Fibroblast of lung (primary cell): Measurements from ENCODE around the gene PRM1.

Experiments used
- EZH2 ChIP-seq: IDR thresholded peaks from 2 replicates; pipeline ENCODE4 v1.5.1; 2012; ENCODE audit warnings: low read length, control low read depth, mild to moderate bottlenecking; ENCODE audit errors: missing control alignments
- TF ChIP-seq, protein P1 (sequence below), 2 donors: IDR thresholded peaks in 1 of 2; conservative IDR thresholded peaks in 1 of 2; 1 replicate in 1 of 2; 2 replicates in 1 of 2; pipeline ENCODE4 v1.5.1; 2011 to 2012; ENCODE audit warnings: low read length in 2 of 2, control low read depth in 1 of 2, inconsistent platforms in 1 of 2, low read depth in 1 of 2, mild to moderate bottlenecking in 1 of 2

DNA sequence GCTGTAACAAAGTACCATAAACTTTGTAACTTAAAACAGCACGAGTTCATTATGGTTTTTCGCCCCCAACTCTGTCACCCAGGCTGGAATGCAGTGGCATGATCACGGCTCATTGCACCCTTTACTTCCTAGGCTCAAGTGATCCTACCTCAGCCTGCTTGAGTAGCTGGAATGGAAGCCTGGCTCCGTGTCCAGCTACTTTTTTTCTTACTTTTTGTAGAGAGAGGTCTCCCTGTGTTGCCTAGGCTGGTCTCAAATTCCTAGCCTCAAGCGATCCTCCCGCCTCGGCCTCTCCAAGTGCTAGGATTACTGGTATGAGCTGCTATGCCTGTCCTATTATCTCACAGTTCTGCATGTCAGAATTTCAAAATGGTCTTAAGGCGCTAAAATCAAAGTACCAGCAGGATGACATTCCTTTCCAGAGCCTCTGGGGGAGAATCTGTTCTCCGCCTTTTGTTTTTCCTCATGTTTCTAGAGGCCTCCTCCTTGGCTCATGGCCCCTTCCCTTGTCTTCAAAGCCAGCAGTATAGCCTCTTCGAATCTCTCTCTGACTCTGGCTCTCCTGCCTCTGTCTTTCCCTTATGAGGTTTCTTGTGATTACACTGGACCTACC is 10.1 kb upstream of the PRM1 start:
- TF ChIP-seq, protein P1, sequence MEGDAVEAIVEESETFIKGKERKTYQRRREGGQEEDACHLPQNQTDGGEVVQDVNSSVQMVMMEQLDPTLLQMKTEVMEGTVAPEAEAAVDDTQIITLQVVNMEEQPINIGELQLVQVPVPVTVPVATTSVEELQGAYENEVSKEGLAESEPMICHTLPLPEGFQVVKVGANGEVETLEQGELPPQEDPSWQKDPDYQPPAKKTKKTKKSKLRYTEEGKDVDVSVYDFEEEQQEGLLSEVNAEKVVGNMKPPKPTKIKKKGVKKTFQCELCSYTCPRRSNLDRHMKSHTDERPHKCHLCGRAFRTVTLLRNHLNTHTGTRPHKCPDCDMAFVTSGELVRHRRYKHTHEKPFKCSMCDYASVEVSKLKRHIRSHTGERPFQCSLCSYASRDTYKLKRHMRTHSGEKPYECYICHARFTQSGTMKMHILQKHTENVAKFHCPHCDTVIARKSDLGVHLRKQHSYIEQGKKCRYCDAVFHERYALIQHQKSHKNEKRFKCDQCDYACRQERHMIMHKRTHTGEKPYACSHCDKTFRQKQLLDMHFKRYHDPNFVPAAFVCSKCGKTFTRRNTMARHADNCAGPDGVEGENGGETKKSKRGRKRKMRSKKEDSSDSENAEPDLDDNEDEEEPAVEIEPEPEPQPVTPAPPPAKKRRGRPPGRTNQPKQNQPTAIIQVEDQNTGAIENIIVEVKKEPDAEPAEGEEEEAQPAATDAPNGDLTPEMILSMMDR (conservative IDR thresholded peaks at IDR 0.05 in 1 of 2, IDR thresholded peaks at IDR 0.05 in 1 of 2; ENCODE audit: low read depth in 1 of 2, low read length in 2 of 2) = no peak
- no peak for TF ChIP-seq EZH2
